ENCODE data around the gene GUCY1A1. TPM values are rescaled to one million over a fixed set of nuclear protein-coding genes. Genes with fewer than 3 reads are reported as not detected.

GUCY1A1 gene
- total RNA-seq, 4 donors from 2014 or later, result 29.4 to 45.6 (median 32.7) TPM

DNA sequence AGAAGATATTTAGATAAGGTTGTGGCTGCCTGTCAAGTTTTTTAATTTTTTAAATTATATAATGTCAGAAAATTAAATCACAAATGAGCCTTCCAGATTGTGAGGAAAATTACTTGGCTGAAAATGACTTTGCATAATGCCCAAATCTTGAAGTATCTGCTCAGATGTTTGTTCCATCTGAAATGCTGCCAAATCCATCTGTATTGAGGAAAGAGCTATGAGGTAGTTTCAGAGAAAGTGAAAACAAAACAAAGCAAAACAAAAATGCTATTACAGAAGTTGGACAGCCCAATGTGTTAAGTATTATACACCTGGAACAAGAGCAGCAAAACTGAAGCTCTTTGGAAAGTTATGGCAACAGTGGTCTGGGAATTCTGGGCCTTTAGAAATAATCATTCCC is 68.8 kb downstream of the GUCY1A1 start:
- H3K9me3 ChIP-seq, result no peaks in the 10 kb centered on the region
- no peak overlapping the region for H3K4me3 ChIP-seq
- TF ChIP-seq EP300 (IDR thresholded peaks at IDR 0.05; ENCODE audit: low read depth) (no peak), POLR2AphosphoS5 (IDR thresholded peaks at IDR 0.05) (no peak), POLR2A (IDR thresholded peaks at IDR 0.05) (no peak)
- TF ChIP-seq, protein P1, sequence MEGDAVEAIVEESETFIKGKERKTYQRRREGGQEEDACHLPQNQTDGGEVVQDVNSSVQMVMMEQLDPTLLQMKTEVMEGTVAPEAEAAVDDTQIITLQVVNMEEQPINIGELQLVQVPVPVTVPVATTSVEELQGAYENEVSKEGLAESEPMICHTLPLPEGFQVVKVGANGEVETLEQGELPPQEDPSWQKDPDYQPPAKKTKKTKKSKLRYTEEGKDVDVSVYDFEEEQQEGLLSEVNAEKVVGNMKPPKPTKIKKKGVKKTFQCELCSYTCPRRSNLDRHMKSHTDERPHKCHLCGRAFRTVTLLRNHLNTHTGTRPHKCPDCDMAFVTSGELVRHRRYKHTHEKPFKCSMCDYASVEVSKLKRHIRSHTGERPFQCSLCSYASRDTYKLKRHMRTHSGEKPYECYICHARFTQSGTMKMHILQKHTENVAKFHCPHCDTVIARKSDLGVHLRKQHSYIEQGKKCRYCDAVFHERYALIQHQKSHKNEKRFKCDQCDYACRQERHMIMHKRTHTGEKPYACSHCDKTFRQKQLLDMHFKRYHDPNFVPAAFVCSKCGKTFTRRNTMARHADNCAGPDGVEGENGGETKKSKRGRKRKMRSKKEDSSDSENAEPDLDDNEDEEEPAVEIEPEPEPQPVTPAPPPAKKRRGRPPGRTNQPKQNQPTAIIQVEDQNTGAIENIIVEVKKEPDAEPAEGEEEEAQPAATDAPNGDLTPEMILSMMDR (IDR thresholded peaks at IDR 0.05), result no peak
- intact Hi-C loops (cut with DNase I; ENCODE audit: low total_unique reads) (no loop called here), in situ Hi-C loops (cut with MboI; ENCODE audit: low pct_ligation_motif_present in 1 of 4, low pct_unique_long_range_greater_than_20kb in 1 of 4, low sequenced_read_pairs in 3 of 4) (no loop called here)
- no peaks in the 10 kb centered on the region for H3K36me3 ChIP-seq
- H3K4me1 ChIP-seq, result no peaks in the 10 kb centered on the region
- no peaks in the 10 kb centered on the region for H3K27me3 ChIP-seq
- no peak overlapping the region for H3K27ac ChIP-seq
- DNase-seq, result no peak

DNA sequence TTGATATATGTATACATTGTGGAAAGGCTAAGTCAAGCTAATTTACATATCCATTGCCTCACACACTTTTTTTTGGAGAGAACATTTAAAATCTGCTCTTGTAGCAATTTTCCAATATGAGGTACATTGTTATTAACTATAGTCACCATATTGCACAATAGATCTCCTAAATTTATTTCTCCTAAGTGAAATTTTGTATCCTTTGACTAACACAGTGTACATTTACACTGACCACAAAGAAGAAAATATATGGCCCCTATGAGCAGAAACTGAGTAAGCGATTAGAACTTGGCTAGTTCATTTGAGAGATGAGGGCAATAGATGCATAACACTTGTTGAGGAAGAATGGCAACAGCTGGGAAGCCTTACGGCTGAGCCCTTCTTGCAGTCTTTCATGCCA is 71.9 kb downstream of the GUCY1A1 start:
- Histone ChIP-seq H3K27me3 (no peaks in the 10 kb centered on the region), H3K4me1 (no peaks in the 10 kb centered on the region), H3K36me3 (no peaks in the 10 kb centered on the region), H3K27ac (no peak overlapping the region), H3K9me3 (no peaks in the 10 kb centered on the region), H3K4me3 (no peak overlapping the region)
- no peak for TF ChIP-seq POLR2A (IDR thresholded peaks at IDR 0.05)
- TF ChIP-seq, protein P1 (IDR thresholded peaks at IDR 0.05), result no peak
- TF ChIP-seq POLR2AphosphoS5 (IDR thresholded peaks at IDR 0.05), result no peak
- no peak for TF ChIP-seq EP300 (IDR thresholded peaks at IDR 0.05; ENCODE audit: low read depth)
- in situ Hi-C loops (cut with MboI; ENCODE audit: low pct_ligation_motif_present in 1 of 4, low pct_unique_long_range_greater_than_20kb in 1 of 4, low sequenced_read_pairs in 3 of 4), result no loop called here
- 82 to 100% methylated on average over 1 to 2 of the region's 2 CpGs for WGBS, 2 donors (ENCODE audit: low coverage in 1 of 2)
- no peak for DNase-seq
- intact Hi-C loops (cut with DNase I; ENCODE audit: low total_unique reads), result no loop called here

- H3K27me3 ChIP-seq, result no peaks in the 10 kb centered on the region
- no peak overlapping the region for H3K4me3 ChIP-seq
- no peaks in the 10 kb centered on the region for H3K9me3 ChIP-seq
- no peak for DNase-seq
- no peaks in the 10 kb centered on the region for H3K4me1 ChIP-seq
- no peak overlapping the region for H3K27ac ChIP-seq
- TF ChIP-seq, protein P1 (IDR thresholded peaks at IDR 0.05), result no peak
- TF ChIP-seq POLR2AphosphoS5 (IDR thresholded peaks at IDR 0.05) (no peak), POLR2A (IDR thresholded peaks at IDR 0.05) (no peak), EP300 (IDR thresholded peaks at IDR 0.05; ENCODE audit: low read depth) (no peak)
- 80 to 93% methylated on average over 1 of the region's 1 CpG for WGBS, 2 donors (ENCODE audit: low coverage in 1 of 2)
- intact Hi-C loops (cut with DNase I; ENCODE audit: low total_unique reads), result no loop called here
- H3K36me3 ChIP-seq, result no peaks in the 10 kb centered on the region
- in situ Hi-C loops (cut with MboI; ENCODE audit: low pct_ligation_motif_present in 1 of 4, low pct_unique_long_range_greater_than_20kb in 1 of 4, low sequenced_read_pairs in 3 of 4), result no loop called here
Observed at GRCh38 chr4:155741546-155741945, 74.9 kb downstream of the GUCY1A1 start.

DNA sequence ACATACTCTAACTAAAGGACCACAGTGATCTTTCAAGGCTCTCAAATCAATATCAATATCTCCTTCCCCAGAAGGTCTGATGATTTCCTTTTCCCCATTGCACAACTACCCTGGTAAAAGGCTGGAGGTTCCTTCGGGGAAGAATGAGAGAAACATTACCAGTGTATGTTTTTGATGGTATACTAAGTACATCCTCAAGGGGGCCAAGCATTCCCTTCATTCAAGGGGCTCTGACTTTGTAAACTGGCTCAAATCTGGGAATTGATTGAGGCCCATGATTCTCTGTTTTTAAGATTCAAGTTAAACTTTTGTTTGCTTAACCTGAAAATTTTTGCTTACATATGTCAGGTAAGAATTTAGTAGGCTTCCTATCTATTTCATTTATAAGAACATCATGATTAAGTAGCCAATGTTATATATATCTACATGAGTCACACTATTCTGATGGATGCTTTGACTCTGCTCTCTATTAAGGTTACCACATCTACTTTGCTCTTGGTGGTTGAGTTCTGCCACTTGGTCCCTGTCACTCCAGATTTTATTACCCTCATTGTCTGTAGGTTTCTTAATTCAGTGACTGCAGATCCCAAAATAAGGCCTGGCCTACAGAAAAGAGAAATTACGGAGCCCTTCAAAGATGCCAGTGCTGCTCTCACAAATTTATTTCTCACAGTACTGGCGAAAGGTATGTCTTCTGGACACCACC is 75.8 kb downstream of the GUCY1A1 start:
- 54% methylated on average over 3 of the region's 3 CpGs; no CpG with 5 or more reads in 1 of the 2 donors for WGBS, 2 donors (ENCODE audit: low coverage in 1 of 2)
- Histone ChIP-seq H3K27ac (no peak overlapping the region), H3K4me3 (no peak overlapping the region), H3K4me1 (no peaks in the 10 kb centered on the region), H3K36me3 (no peaks in the 10 kb centered on the region), H3K27me3 (no peaks in the 10 kb centered on the region), H3K9me3 (no peaks in the 10 kb centered on the region)
- intact Hi-C loops (cut with DNase I; ENCODE audit: low total_unique reads) (no loop called here), in situ Hi-C loops (cut with MboI; ENCODE audit: low pct_ligation_motif_present in 1 of 4, low pct_unique_long_range_greater_than_20kb in 1 of 4, low sequenced_read_pairs in 3 of 4) (no loop called here)
- no peak for DNase-seq
- TF ChIP-seq POLR2AphosphoS5 (IDR thresholded peaks at IDR 0.05) (no peak), POLR2A (IDR thresholded peaks at IDR 0.05) (no peak), EP300 (IDR thresholded peaks at IDR 0.05; ENCODE audit: low read depth) (no peak)
- TF ChIP-seq, protein P1 (IDR thresholded peaks at IDR 0.05), result no peak
